ENCODE data around the gene FAM117A.

DNA sequence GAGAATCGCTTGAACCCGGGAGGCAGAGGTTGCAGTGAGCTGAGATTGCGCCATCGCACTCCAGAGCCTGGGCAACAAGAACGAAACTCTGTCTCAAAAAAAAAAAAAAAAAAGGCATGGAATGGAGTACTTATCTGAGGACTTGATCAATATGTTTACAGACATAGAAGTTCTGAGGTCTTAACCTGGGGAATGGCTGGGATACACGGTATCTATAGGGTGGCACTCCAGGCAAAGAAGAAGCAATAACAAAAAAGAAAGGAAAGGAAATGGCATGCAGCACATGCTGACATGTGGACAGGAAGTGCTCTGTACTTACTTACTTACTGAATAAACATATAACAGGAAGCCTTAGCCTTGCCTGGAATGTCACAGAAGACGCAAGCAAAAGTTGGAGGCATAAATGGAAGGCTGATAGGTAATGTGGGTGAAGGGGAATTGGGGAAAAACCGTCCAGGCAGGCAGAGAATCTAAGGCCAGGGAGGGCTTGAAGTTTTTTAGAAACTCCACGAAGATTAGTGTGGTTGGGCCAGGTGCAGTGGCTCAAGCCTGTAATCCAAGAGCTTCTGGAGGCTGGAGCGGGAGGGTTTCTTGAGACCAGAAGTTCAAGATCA is 75.9 kb downstream of the FAM117A start:
- TF ChIP-seq, protein P1, sequence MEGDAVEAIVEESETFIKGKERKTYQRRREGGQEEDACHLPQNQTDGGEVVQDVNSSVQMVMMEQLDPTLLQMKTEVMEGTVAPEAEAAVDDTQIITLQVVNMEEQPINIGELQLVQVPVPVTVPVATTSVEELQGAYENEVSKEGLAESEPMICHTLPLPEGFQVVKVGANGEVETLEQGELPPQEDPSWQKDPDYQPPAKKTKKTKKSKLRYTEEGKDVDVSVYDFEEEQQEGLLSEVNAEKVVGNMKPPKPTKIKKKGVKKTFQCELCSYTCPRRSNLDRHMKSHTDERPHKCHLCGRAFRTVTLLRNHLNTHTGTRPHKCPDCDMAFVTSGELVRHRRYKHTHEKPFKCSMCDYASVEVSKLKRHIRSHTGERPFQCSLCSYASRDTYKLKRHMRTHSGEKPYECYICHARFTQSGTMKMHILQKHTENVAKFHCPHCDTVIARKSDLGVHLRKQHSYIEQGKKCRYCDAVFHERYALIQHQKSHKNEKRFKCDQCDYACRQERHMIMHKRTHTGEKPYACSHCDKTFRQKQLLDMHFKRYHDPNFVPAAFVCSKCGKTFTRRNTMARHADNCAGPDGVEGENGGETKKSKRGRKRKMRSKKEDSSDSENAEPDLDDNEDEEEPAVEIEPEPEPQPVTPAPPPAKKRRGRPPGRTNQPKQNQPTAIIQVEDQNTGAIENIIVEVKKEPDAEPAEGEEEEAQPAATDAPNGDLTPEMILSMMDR (IDR thresholded peaks at IDR 0.05), result no peak
- no peak for TF ChIP-seq POLR2A (IDR thresholded peaks at IDR 0.05)

Data from right lobe of liver (tissue), 4 donors.